Measurements from ENCODE around the gene CXCL17.

Gene CXCL17

GRCh38 chr19:42474743-42475142 lies 32.0 kb upstream of the CXCL17 start:
- Histone ChIP-seq H3K79me2 (ENCODE audit: insufficient read depth, low read length) (no peaks in the 10 kb centered on the region), H3F3A (ENCODE audit: insufficient read depth) (0 out of 2 replicates have a peak, but pooled peaks cover 7% of the 10 kb centered on the region), H2AFZ (ENCODE audit: low read depth, low read length, severe bottlenecking) (no peak overlapping the region), H3K4me2 (ENCODE audit: low read depth, low read length, poor library complexity, severe bottlenecking) (no peak overlapping the region), H4K20me1 (ENCODE audit: low read depth, low read length) (no peaks in the 10 kb centered on the region), H3K4me3 (ENCODE audit: insufficient read depth, low read length, poor library complexity, severe bottlenecking) (no peak overlapping the region), H3K27me3 (ENCODE audit: low read length) (no peaks in the 10 kb centered on the region), H3K9me2 (replicated peaks; ENCODE audit: insufficient read depth, low read length) (no peaks in the 10 kb centered on the region), H3K9me3 (ENCODE audit: insufficient read depth, low read length) (no peaks in the 10 kb centered on the region), H3K9ac (ENCODE audit: low read length) (no peak overlapping the region), H3K36me3 (ENCODE audit: low read length) (no peaks in the 10 kb centered on the region), H3K27ac (ENCODE audit: low read depth, low read length) (no peak overlapping the region)
- TF ChIP-seq CTCF (IDR thresholded peaks at IDR 0.05; ENCODE audit: insufficient read depth, low read length, poor library complexity, severe bottlenecking), result no peak
- no peak for TF ChIP-seq EZH2phosphoT487 (conservative IDR thresholded peaks at IDR 0.05; ENCODE audit: low read length)

- no peak overlapping the region for H3K4me2 ChIP-seq (ENCODE audit: low read depth, low read length, poor library complexity, severe bottlenecking)
These were observed 30.9 kb upstream of the CXCL17 start for GRCh38 chr19:42473686-42474085.

GRCh38 chr19:42472402-42473147 lies 29.8 kb upstream of the CXCL17 start:
- no peaks in the 10 kb centered on the region for H3K27me3 ChIP-seq (ENCODE audit: low read length)
- no peak for TF ChIP-seq CTCF (IDR thresholded peaks at IDR 0.05; ENCODE audit: insufficient read depth, low read length, poor library complexity, severe bottlenecking)
- H3K9ac ChIP-seq (ENCODE audit: low read length), result no peak overlapping the region
- H3K4me2 ChIP-seq (ENCODE audit: low read depth, low read length, poor library complexity, severe bottlenecking), result no peak overlapping the region
- no peak overlapping the region for H3K4me3 ChIP-seq (ENCODE audit: insufficient read depth, low read length, poor library complexity, severe bottlenecking)
- no peaks in the 10 kb centered on the region for H3K79me2 ChIP-seq (ENCODE audit: insufficient read depth, low read length)
- H4K20me1 ChIP-seq (ENCODE audit: low read depth, low read length), result no peaks in the 10 kb centered on the region
- no peaks in the 10 kb centered on the region for H3K36me3 ChIP-seq (ENCODE audit: low read length)
- H3K9me2 ChIP-seq (replicated peaks; ENCODE audit: insufficient read depth, low read length), result no peaks in the 10 kb centered on the region
- 0 out of 2 replicates have a peak, but pooled peaks cover 14% of the 10 kb centered on the region for H3F3A ChIP-seq (ENCODE audit: insufficient read depth)
- H3K27ac ChIP-seq (ENCODE audit: low read depth, low read length), result no peak overlapping the region
- H3K9me3 ChIP-seq (ENCODE audit: insufficient read depth, low read length), result no peaks in the 10 kb centered on the region
- H2AFZ ChIP-seq (ENCODE audit: low read depth, low read length, severe bottlenecking), result no peak overlapping the region

More at GRCh38 chr19:42473686-42474085, 30.9 kb upstream of the CXCL17 start:
- no peaks in the 10 kb centered on the region for H3K79me2 ChIP-seq (ENCODE audit: insufficient read depth, low read length)
- H4K20me1 ChIP-seq (ENCODE audit: low read depth, low read length), result no peaks in the 10 kb centered on the region
- no peak overlapping the region for H3K27ac ChIP-seq (ENCODE audit: low read depth, low read length)
- H3K9me2 ChIP-seq (replicated peaks; ENCODE audit: insufficient read depth, low read length), result no peaks in the 10 kb centered on the region
- TF ChIP-seq EZH2phosphoT487 (conservative IDR thresholded peaks at IDR 0.05; ENCODE audit: low read length) (no peak), CTCF (IDR thresholded peaks at IDR 0.05; ENCODE audit: insufficient read depth, low read length, poor library complexity, severe bottlenecking) (no peak)
- H3K36me3 ChIP-seq (ENCODE audit: low read length), result no peaks in the 10 kb centered on the region
- 0 out of 2 replicates have a peak, but pooled peaks cover 14% of the 10 kb centered on the region for H3F3A ChIP-seq (ENCODE audit: insufficient read depth)
- H3K4me3 ChIP-seq (ENCODE audit: insufficient read depth, low read length, poor library complexity, severe bottlenecking), result no peak overlapping the region
- H3K9ac ChIP-seq (ENCODE audit: low read length), result no peak overlapping the region
- H3K27me3 ChIP-seq (ENCODE audit: low read length), result no peaks in the 10 kb centered on the region
- H3K9me3 ChIP-seq (ENCODE audit: insufficient read depth, low read length), result no peaks in the 10 kb centered on the region
- no peak overlapping the region for H2AFZ ChIP-seq (ENCODE audit: low read depth, low read length, severe bottlenecking)

Data from SU-DHL-6 (cell line).